C4-2B (cell line): Measurements from ENCODE around the gene CDC14B.

Source experiments
- H3K27ac ChIP-seq: fragments of 450-650 bp; 2 replicates; pipeline ENCODE4 v1.5.1; 2017
- CTCF ChIP-seq: fragments of 450-650 bp; conservative IDR thresholded peaks from 2 replicates; pipeline ENCODE4 v1.5.1; 2017; ENCODE audit warnings: mild to moderate bottlenecking
- ZFX ChIP-seq: fragments of 450-650 bp; IDR thresholded peaks from 2 replicates; pipeline ENCODE4 v1.6.1; 2017

Gene CDC14B

GRCh38 chr9:96467784-96468183, 151.9 kb downstream of the CDC14B start:
- no peak overlapping the region for H3K27ac ChIP-seq
- TF ChIP-seq CTCF (no peak), ZFX (no peak)

- TF ChIP-seq ZFX (no peak), CTCF (no peak)
- H3K27ac ChIP-seq = no peak overlapping the region
These were observed 155.2 kb downstream of the CDC14B start for GRCh38 chr9:96464426-96464825.

GRCh38 chr9:96462541-96462940, 157.1 kb downstream of the CDC14B start:
- TF ChIP-seq ZFX = no peak
- TF ChIP-seq CTCF = no peak
- H3K27ac ChIP-seq = no peak overlapping the region

GRCh38 chr9:96461336-96461735, 158.3 kb downstream of the CDC14B start:
- no peak overlapping the region for H3K27ac ChIP-seq
- TF ChIP-seq ZFX (no peak), CTCF (no peak)

GRCh38 chr9:96460882-96461281, 158.8 kb downstream of the CDC14B start:
- TF ChIP-seq CTCF (no peak), ZFX (no peak)
- H3K27ac ChIP-seq = no peak overlapping the region

GRCh38 chr9:96460470-96460869, 159.2 kb downstream of the CDC14B start:
- no peak overlapping the region for H3K27ac ChIP-seq
- no peak for TF ChIP-seq CTCF

- no peak overlapping the region for H3K27ac ChIP-seq
- no peak for TF ChIP-seq CTCF
- no peak for TF ChIP-seq ZFX
These were observed 160.2 kb downstream of the CDC14B start for GRCh38 chr9:96459268-96460007.
